Gastrocnemius medialis (tissue), 4 donors: Measurements from ENCODE around the gene TAPBP. TPM values are rescaled to one million over a fixed set of nuclear protein-coding genes. Genes with fewer than 3 reads are reported as not detected.
A peak's percentile ranks its signal among the peaks of the same experiment; 100 is the strongest.

Experiments
- ATAC-seq, 2 donors: fragments of 150-250 bp; one replicate each; pipeline ENCODE4 v1.9.1; 2016
- DNase-seq, 2 donors: peaks; one replicate each; pipeline ENCODE4 v3.0.0-alpha.2; 2019
- H3K27ac ChIP-seq, 4 donors: fragments of 200-600 bp; sonication (generic); 1 replicate in 1 of 4; 2 replicates in 3 of 4; pipeline ENCODE4 v1.5.1; 2016 to 2018; ENCODE audit warnings: mild to moderate bottlenecking in 2 of 4, moderate library complexity in 1 of 4
- H3K27me3 ChIP-seq, 3 donors: fragments of 200-600 bp; sonication (generic) in 2 of 3; 1 replicate in 1 of 3; 2 replicates in 2 of 3; pipeline versions ENCODE4 v1.5.1 to v1.6.0; 2016 to 2019; ENCODE audit warnings: mild to moderate bottlenecking in 1 of 3, moderate library complexity in 1 of 3
- H3K36me3 ChIP-seq, 2 donors: fragments of 200-600 bp; sonication (generic) in 1 of 2; one replicate each; pipeline ENCODE4 v1.5.1; 2017 to 2018
- H3K4me1 ChIP-seq, 2 donors: fragments of 200-600 bp; sonication (generic) in 1 of 2; one replicate each; pipeline ENCODE4 v1.5.1; 2016 to 2017; ENCODE audit warnings: mild to moderate bottlenecking in 2 of 2
- H3K4me3 ChIP-seq, 4 donors: fragments of 200-600 bp; sonication (generic) in 3 of 4; 1 replicate in 1 of 4; 2 replicates in 3 of 4; pipeline ENCODE4 v1.5.1; 2016 to 2019; ENCODE audit warnings: mild to moderate bottlenecking in 2 of 4
- H3K9me3 ChIP-seq, 3 donors: fragments of 200-600 bp; sonication (generic) in 2 of 3; 1 replicate in 1 of 3; 2 replicates in 2 of 3; pipeline ENCODE4 v1.5.1; 2016 to 2019
- POLR2A ChIP-seq, 2 donors: fragments of 450-650 bp; IDR thresholded peaks; one replicate each; pipeline ENCODE4 v1.6.1; 2017; ENCODE audit warnings: antibody characterized with exemption in 2 of 2, mild to moderate bottlenecking in 2 of 2, moderate library complexity in 2 of 2
- in situ Hi-C, 4 donors: fragments of 200-750 bp; cut with MboI; loops; one replicate each; pipeline versions ENCODE4 v1.15.0 to v1.8.0; 2017; ENCODE audit warnings: low sequenced_read_pairs in 4 of 4
- intact Hi-C: fragments of 100-400 bp; cut with DNase I; formaldehyde crosslinking; loops from one replicate; pipeline ENCODE4 v1.15.1; 2023; ENCODE audit warnings: low total_unique reads
- total RNA-seq, 4 donors: library from RNA; depleted of rRNA; stranded (reverse); fragments of >200 nt; gene quantifications; one replicate each; pipeline versions ENCODE4 v1.1.0 to v1.2.3, GENCODE V29; 2016
- TF ChIP-seq, protein P1 (sequence below), 5 experiments: fragments of 450-650 bp in 3 of 5; fragments of 200-600 bp in 2 of 5; sonication (generic) in 2 of 5; IDR thresholded peaks in 4 of 5; conservative IDR thresholded peaks in 1 of 5; 1 replicate in 4 of 5; 2 replicates in 1 of 5; pipeline ENCODE4 v1.5.1; 2016 to 2019; ENCODE audit warnings: antibody characterized with exemption in 5 of 5, mild to moderate bottlenecking in 3 of 5, moderate library complexity in 3 of 5

TAPBP gene
- total RNA-seq, 4 donors from 2014 or later = 15.9 to 42.4 (median 36.5) TPM

DNA sequence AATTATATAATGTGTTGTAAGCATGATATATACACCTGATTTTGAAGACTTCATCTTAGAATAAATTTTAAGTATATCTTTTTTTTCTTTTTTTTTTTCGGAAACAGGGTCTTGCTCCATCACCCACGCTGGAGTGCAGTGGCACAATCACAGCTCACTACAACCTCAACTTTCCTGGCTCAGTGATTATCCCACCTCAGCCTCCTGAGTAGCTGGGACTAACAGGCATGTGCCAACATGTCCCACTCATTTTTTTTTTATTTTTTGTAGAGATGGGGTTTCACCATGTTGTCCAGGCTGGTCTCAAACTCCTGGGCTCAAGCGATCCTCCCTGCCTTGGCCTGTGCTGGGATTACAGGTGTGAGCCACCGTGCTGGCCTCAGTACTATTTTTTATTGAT is 59.3 kb downstream of the TAPBP start:
- ATAC-seq (no peak), DNase-seq (no peak)
- TF ChIP-seq, protein P1, sequence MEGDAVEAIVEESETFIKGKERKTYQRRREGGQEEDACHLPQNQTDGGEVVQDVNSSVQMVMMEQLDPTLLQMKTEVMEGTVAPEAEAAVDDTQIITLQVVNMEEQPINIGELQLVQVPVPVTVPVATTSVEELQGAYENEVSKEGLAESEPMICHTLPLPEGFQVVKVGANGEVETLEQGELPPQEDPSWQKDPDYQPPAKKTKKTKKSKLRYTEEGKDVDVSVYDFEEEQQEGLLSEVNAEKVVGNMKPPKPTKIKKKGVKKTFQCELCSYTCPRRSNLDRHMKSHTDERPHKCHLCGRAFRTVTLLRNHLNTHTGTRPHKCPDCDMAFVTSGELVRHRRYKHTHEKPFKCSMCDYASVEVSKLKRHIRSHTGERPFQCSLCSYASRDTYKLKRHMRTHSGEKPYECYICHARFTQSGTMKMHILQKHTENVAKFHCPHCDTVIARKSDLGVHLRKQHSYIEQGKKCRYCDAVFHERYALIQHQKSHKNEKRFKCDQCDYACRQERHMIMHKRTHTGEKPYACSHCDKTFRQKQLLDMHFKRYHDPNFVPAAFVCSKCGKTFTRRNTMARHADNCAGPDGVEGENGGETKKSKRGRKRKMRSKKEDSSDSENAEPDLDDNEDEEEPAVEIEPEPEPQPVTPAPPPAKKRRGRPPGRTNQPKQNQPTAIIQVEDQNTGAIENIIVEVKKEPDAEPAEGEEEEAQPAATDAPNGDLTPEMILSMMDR (IDR thresholded peaks at IDR 0.05 in 4 of 5, conservative IDR thresholded peaks at IDR 0.05 in 1 of 5) = no peak
- TF ChIP-seq POLR2A (IDR thresholded peaks at IDR 0.05) = no peak
- Histone ChIP-seq H3K4me1 (peaks cover 6 to 9% of the 10 kb centered on the region in 2 donors), H3K36me3 (peaks cover 0 to 35% of the 10 kb centered on the region in 2 donors), H3K9me3 (no peaks in the 10 kb centered on the region), H3K27me3 (no peaks in the 10 kb centered on the region), H3K27ac (no peak overlapping the region), H3K4me3 (no peak overlapping the region)
- in situ Hi-C loops = no loop called here
- intact Hi-C loops = no loop called here

DNA sequence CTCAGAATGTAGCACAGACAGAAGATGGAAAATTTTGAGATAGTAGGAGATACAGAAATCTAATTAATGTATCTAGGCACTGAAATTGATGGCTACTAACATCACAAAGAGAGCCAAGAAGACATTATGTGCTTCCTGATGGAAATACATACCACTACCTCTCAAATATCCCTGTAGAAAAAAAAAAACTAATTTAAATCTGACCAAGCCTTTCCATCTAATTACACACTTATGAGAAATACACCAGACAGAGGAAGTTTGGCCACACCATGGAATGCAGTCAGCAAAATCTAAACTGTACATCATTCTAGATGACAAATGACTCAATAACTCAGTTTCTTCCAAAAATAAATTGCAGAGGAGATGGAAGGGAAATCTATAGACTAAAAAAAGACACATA is 61.1 kb downstream of the TAPBP start:
- no peak for DNase-seq
- intact Hi-C loops = no loop called here

DNA sequence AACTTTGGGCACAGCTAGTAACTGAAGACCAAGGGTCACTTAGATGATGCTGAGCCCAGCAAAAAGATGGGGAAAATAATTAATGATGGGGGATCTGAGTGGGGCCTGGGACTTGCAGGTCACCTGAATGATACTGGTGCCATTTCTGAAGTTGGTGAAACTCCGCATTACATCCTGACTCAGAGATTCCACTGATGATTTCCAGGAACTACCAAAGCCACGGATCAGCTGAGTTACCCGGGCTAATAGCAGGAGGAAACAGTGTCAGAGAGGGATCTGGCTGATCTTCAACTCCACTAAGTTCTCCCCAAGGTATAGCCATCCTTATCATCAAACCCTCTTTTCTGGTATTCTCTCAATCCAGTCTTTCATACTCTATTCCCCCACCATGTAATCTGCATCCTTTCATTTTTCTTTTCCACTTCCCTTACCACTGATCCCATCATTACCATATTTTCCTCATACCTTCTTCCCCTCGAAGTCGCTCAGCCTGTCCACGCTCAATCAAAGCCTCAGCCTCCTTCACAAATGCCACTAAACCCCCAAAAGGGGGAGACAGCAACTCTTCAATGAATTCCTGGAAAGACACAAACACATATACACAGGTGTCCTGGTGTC is 62.4 kb downstream of the TAPBP start:
- ATAC-seq = no peak
- DNase-seq = no peak
- Histone ChIP-seq H3K4me3 (no peak overlapping the region), H3K27ac (no peak overlapping the region), H3K36me3 (peaks cover 0 to 15% of the 10 kb centered on the region in 2 donors), H3K4me1 (peaks cover 10 to 17% of the 10 kb centered on the region in 2 donors), H3K9me3 (no peaks in the 10 kb centered on the region), H3K27me3 (no peaks in the 10 kb centered on the region)
- TF ChIP-seq, protein P1 (IDR thresholded peaks at IDR 0.05 in 4 of 5, conservative IDR thresholded peaks at IDR 0.05 in 1 of 5) = no peak
- TF ChIP-seq POLR2A (IDR thresholded peaks at IDR 0.05) = no peak
- in situ Hi-C loops = no loop called here
- intact Hi-C loops = no loop called here

More for the DNA sequence above, 61.1 kb downstream of the TAPBP start:
- Histone ChIP-seq H3K4me1 (peaks cover 10 to 17% of the 10 kb centered on the region in 2 donors), H3K27me3 (no peaks in the 10 kb centered on the region), H3K4me3 (no peak overlapping the region), H3K9me3 (no peaks in the 10 kb centered on the region), H3K36me3 (peaks cover 0 to 23% of the 10 kb centered on the region in 2 donors), H3K27ac (no peak overlapping the region)
- in situ Hi-C loops = no loop called here
- no peak for TF ChIP-seq POLR2A (IDR thresholded peaks at IDR 0.05)
- ATAC-seq = no peak

DNA sequence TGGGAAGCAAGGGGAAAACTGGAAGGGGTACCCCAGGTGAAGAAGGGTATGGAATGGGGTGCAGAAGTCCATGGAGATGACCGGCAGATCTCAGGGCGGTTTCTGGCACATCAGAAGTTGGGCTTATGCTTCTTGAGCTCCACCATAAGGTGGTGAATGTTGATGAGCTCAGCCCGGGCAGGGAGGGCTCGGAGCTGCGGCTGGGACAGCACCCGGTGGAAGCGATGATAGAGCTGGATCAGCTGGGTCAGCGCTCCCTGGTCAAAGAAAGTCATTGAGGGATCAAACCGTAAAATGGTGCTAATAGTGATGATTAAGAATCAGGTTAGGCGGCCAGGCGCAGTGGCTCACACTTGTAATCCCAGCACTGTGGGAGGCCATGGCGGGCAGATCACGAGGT is 63.1 kb downstream of the TAPBP start:
- peaks cover 10 to 17% of the 10 kb centered on the region in 2 donors for H3K4me1 ChIP-seq
- peak overlapping the region in 1 of 4 donors; percentile 96 for H3K27ac ChIP-seq
- H3K27me3 ChIP-seq = no peaks in the 10 kb centered on the region
- ATAC-seq (no peak), DNase-seq (no peak)
- intact Hi-C loops = no loop called here
- in situ Hi-C loops = no loop called here
- H3K4me3 ChIP-seq = no peak overlapping the region
- peaks cover 0 to 15% of the 10 kb centered on the region in 2 donors for H3K36me3 ChIP-seq
- TF ChIP-seq, protein P1 (IDR thresholded peaks at IDR 0.05 in 4 of 5, conservative IDR thresholded peaks at IDR 0.05 in 1 of 5) = no peak
- TF ChIP-seq POLR2A (IDR thresholded peaks at IDR 0.05) = no peak
- no peaks in the 10 kb centered on the region for H3K9me3 ChIP-seq

DNA sequence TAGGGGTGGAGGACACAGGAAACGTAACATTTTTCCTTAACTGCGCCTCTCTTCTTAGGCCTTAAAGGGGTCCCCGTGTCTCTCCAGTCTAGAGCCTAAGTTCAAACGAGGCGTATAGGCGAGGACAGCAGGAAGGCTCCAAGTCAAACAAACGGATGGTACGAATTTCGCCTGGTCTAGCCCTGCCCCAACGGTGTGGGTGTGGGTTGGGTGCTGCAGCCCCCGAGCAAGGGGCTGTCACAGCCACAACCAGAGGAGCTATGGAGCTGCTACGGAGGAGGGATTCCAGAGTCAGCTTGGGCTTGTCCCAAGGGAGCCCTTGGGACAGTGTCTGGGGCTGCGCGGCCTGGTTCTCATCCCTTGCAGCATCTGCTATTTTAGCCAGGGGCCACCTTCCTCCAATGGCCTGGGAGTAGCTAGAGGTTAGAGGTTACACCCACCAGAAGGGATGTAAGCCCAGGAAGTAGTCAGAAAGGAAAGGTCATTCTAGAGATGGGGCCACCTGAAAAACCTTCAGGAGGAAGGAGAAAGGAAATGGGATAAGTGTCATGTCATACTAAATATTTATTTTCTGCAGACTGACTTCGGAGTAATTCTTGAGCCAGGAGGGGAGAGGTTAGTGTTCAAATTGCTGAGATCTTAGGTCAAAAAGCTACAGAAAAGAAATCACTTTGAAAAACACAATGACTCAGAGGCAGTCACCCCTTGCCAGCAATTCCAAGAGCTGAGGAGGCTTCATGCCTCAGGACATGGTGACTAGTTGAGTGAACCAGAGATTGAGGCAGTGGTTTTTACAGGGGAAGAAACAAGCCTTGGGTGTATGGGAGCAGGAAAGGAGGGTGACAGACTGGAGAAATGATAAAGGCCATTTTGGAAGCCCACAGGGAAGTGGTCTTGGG is 63.9 kb downstream of the TAPBP start:
- Histone ChIP-seq H3K4me3 (peak overlapping the region; percentile 54 to 83 (median 65)), H3K27me3 (no peaks in the 10 kb centered on the region), H3K9me3 (no peaks in the 10 kb centered on the region), H3K36me3 (peaks cover 0 to 15% of the 10 kb centered on the region in 2 donors), H3K4me1 (peaks cover 10 to 17% of the 10 kb centered on the region in 2 donors), H3K27ac (peak overlapping the region; percentile 84 to 96 (median 88))
- intact Hi-C loops (loop anchor here (1.0 to 5.0 kb wide), 6 partner anchors 23 to 317 kb away; partner anchors contain the start of genes BRD2, RGL2, RING1 and RPS18), in situ Hi-C loops (loop anchor here (5.0 to 10.0 kb wide), 6 partner anchors 55 to 235 kb away; partner anchors contain the start of gene COL11A2 (in 1 of the 4))
- TF ChIP-seq, protein P1 (IDR thresholded peaks at IDR 0.05 in 4 of 5, conservative IDR thresholded peaks at IDR 0.05 in 1 of 5) = no peak
- TF ChIP-seq POLR2A (IDR thresholded peaks at IDR 0.05) = no peak
- peak in 1 of 2 donors; percentile 18 for DNase-seq
- no peak for ATAC-seq
